Activated CD8-positive, alpha-beta T cell treated with anti-CD3 and anti-CD28 coated beads for 36 hours (primary cell): Measurements from ENCODE around the gene HCCS. TPM values are rescaled to one million over a fixed set of nuclear protein-coding genes. Genes with fewer than 3 reads are reported as not detected.

Source experiments
- ATAC-seq: fragments of 200-7000 bp; cut with Tn5 transposase; one replicate; pipeline ENCODE4 v1.10.0; 2021; ENCODE audit warnings: mild to moderate bottlenecking, moderate library complexity
- CTCF ChIA-PET: fragments of 350-600 bp; sonication (Branson Sonifier 250); formaldehyde crosslinking; loops from one replicate; lab custom pipeline; 2021; ENCODE audit warnings: antibody characterized with exemption; lab: Charles Lee
- POLR2A ChIA-PET: fragments of 350-600 bp; sonication (Branson Sonifier 250); formaldehyde crosslinking; loops from one replicate; lab custom pipeline; 2021; ENCODE audit warnings: antibody characterized with exemption; lab: Charles Lee
- DNase-seq: peaks from one replicate; pipeline ENCODE4 v3.0.0-alpha.2; 2020
- H3K27ac Mint-ChIP-seq: one replicate; pipeline ENCODE4 v1.8.0; 2021; ENCODE audit warnings: mild to moderate bottlenecking, mixed read lengths
- H3K27me3 Mint-ChIP-seq: one replicate; pipeline ENCODE4 v1.8.0; 2021; ENCODE audit warnings: mixed read lengths
- H3K36me3 Mint-ChIP-seq: one replicate; pipeline ENCODE4 v1.8.0; 2021; ENCODE audit warnings: low read depth, mixed read lengths
- H3K4me1 Mint-ChIP-seq: one replicate; pipeline ENCODE4 v1.8.0; 2021; ENCODE audit warnings: low read depth, mixed read lengths
- H3K4me3 Mint-ChIP-seq: one replicate; pipeline ENCODE4 v1.8.0; 2021; ENCODE audit warnings: mild to moderate bottlenecking, moderate library complexity, mixed read lengths
- H3K9me3 Mint-ChIP-seq: one replicate; pipeline ENCODE4 v1.8.0; 2021; ENCODE audit warnings: mixed read lengths
- intact Hi-C: fragments of 100-400 bp; cut with micrococcal nuclease; formaldehyde crosslinking; loops from one replicate; pipeline ENCODE4 v1.10.0; 2022
- total RNA-seq, 2 experiments: library from RNA; stranded (reverse); gene quantifications; one replicate each; pipeline ENCODE4 v1.2.3, GENCODE V29; 2021
- TF ChIP-seq, protein P1 (sequence below): fragments of 200-600 bp; IDR thresholded peaks from one replicate; pipeline ENCODE4 v1.8.0; 2022; ENCODE audit warnings: antibody characterized with exemption, mild to moderate bottlenecking

The HCCS gene
- total RNA-seq, 2 experiments from 2014 or later, result 23.3 to 26.3 TPM

DNA sequence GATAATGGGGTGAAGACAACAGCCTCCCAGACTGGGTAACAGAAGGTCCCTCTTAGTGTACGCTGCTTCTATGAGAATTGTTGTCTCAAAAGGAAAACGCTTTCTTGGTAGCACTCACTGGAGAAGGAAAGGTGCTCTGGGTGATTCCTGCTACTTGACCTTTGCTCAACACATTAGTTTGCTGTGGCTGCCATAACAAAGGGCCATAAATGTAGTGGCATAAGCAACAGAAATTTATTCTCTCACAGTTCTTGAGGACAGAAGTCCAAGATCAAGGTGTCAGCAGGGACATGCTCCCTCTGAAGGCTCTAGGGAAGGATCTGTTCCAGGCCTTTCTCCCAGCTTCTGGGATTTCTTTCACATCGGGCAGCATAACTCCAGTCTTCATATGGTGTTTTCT, 19.0 kb downstream of the HCCS start:
- ATAC-seq (no peak), DNase-seq (no peak)
- Mint-ChIP-seq H3K9me3 (no peaks in the 10 kb centered on the region), H3K4me1 (no peaks in the 10 kb centered on the region), H3K27me3 (no peaks in the 10 kb centered on the region), H3K4me3 (no peak overlapping the region), H3K36me3 (no peaks in the 10 kb centered on the region), H3K27ac (no peak overlapping the region)
- ChIA-PET CTCF (no interaction called here), POLR2A (no interaction called here)
- TF ChIP-seq, protein P1, sequence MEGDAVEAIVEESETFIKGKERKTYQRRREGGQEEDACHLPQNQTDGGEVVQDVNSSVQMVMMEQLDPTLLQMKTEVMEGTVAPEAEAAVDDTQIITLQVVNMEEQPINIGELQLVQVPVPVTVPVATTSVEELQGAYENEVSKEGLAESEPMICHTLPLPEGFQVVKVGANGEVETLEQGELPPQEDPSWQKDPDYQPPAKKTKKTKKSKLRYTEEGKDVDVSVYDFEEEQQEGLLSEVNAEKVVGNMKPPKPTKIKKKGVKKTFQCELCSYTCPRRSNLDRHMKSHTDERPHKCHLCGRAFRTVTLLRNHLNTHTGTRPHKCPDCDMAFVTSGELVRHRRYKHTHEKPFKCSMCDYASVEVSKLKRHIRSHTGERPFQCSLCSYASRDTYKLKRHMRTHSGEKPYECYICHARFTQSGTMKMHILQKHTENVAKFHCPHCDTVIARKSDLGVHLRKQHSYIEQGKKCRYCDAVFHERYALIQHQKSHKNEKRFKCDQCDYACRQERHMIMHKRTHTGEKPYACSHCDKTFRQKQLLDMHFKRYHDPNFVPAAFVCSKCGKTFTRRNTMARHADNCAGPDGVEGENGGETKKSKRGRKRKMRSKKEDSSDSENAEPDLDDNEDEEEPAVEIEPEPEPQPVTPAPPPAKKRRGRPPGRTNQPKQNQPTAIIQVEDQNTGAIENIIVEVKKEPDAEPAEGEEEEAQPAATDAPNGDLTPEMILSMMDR, result no peak
- intact Hi-C loops, result loop anchor here (10.0 kb wide), 1 partner anchor 945 kb away; no protein-coding TSS in a partner anchor

DNA sequence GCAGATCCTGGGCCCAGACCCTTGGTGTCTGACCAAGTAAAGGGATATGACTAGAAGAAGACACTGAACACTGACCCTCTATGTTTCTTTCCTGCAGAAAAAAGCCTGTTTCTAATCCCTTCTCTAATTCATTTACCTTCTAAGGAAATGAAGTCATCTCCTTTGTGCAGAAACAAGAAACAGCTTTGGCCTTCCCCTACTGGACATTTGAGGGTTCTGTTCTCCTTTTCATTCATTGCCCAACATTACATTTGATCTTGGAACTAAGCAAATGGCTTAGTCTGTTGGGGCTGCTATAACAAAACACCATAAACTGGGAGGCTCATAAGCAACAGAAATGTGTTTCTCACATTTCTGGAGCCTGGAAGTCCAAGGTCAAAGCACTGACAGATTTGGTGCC, 20.0 kb downstream of the HCCS start:
- H3K27ac Mint-ChIP-seq, result no peak overlapping the region
- DNase-seq (no peak), ATAC-seq (no peak)
- no peak overlapping the region for H3K4me3 Mint-ChIP-seq
- ChIA-PET POLR2A (no interaction called here), CTCF (no interaction called here)
- TF ChIP-seq, protein P1, result no peak
- no peaks in the 10 kb centered on the region for H3K27me3 Mint-ChIP-seq
- intact Hi-C loops, result loop anchor here (10.0 kb wide), 1 partner anchor 946 kb away; no protein-coding TSS in a partner anchor
- H3K9me3 Mint-ChIP-seq, result no peaks in the 10 kb centered on the region
- H3K36me3 Mint-ChIP-seq, result no peaks in the 10 kb centered on the region
- no peaks in the 10 kb centered on the region for H3K4me1 Mint-ChIP-seq

DNA sequence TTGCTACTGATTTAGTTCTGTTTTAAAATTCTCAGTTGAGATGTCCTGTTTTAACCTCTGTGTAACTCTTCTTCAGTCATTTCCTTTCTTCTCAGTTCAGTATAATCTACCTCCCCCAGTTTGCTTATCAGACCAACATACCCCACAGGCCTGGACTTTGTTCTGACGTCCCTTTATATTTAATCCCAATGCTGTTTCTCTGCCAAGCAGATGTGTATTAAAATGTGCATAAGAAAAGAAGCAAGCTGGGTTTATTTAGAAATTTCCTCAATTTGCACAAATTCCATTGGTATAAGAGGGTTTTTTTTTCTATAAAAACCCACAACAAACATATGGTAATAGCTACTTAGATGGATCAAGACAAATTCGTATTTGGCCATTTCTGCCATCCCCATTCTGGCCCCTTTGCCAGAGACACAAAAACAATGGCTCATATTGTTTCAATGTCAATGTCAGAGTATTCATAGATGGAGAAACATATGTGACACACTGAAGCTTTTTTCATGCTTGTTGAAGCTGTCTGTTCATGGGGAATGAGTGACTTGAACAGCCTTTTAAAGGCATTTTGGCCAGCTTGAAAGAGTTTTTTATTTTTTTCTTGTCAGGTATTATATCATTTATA, 24.5 kb downstream of the HCCS start:
- intact Hi-C loops, result loop anchor here (10.0 kb wide), 1 partner anchor 951 kb away; no protein-coding TSS in a partner anchor
- Mint-ChIP-seq H3K4me1 (no peaks in the 10 kb centered on the region), H3K36me3 (no peaks in the 10 kb centered on the region), H3K9me3 (no peaks in the 10 kb centered on the region), H3K27me3 (no peaks in the 10 kb centered on the region), H3K4me3 (no peak overlapping the region), H3K27ac (no peak overlapping the region)
- no peak for DNase-seq
- TF ChIP-seq, protein P1, result no peak
- ChIA-PET POLR2A (no interaction called here), CTCF (interaction anchor here (1.0 to 1.2 kb wide), 2 partner anchors 9 to 945 kb away, joined by 3 read pairs; no protein-coding TSS in a partner anchor)
- no peak for ATAC-seq

DNA sequence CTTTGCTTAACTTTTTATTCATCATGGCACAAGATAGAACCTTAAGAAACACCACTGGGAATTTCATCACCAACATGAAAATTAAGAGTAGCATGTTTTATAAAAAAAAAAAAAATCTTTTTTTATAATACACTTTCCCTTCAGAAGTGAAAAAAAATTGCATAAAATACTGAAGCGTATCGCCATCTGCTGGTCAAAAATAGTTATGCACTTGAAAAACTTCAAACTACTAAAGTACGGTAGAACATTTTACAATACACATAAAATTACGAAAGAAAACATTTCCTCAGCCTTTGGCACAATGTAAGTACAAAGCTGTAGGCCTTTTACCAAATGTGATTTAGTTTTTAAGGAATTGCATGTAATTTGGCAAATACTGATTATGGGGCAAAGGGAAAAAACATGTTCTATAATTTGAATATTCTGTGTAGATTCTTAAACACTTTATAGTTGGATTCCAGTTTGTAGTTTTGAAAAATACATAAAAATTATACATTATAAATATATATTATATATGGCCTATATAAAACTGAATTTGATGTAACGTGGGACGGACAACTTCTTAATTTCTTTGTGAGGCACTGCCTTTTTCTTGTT, 26.5 kb downstream of the HCCS start:
- Mint-ChIP-seq H3K36me3 (no peaks in the 10 kb centered on the region), H3K27ac (no peak overlapping the region), H3K9me3 (no peaks in the 10 kb centered on the region), H3K27me3 (no peaks in the 10 kb centered on the region), H3K4me1 (no peaks in the 10 kb centered on the region), H3K4me3 (no peak overlapping the region)
- ATAC-seq, result no peak
- DNase-seq, result no peak
- TF ChIP-seq, protein P1, result peak; percentile 60
- intact Hi-C loops, result loop anchor here (10.0 kb wide), 1 partner anchor 953 kb away; no protein-coding TSS in a partner anchor
- ChIA-PET POLR2A (no interaction called here), CTCF (interaction anchor here (1.0 to 2.2 kb wide), 3 partner anchors 13 to 947 kb away, joined by 3 to 9 read pairs (median 5); no protein-coding TSS in a partner anchor)
